Amygdala (tissue), 56 donors: ENCODE measurements around the gene ADAM12.
"Not testable (repeated sequence)": the region's sequence is repeated elsewhere in the genome, so short reads cannot be mapped to it uniquely, and the experiment has no call there.

Experiments
- DNase-seq, 56 donors: peaks; one replicate each; lab custom pipeline; 2025; lab: John Stamatoyannopoulos, UW

Gene ADAM12

GRCh38 chr10:126407831-126408230, 19.6 kb upstream of the ADAM12 start:
- DNase-seq: no peak

DNA sequence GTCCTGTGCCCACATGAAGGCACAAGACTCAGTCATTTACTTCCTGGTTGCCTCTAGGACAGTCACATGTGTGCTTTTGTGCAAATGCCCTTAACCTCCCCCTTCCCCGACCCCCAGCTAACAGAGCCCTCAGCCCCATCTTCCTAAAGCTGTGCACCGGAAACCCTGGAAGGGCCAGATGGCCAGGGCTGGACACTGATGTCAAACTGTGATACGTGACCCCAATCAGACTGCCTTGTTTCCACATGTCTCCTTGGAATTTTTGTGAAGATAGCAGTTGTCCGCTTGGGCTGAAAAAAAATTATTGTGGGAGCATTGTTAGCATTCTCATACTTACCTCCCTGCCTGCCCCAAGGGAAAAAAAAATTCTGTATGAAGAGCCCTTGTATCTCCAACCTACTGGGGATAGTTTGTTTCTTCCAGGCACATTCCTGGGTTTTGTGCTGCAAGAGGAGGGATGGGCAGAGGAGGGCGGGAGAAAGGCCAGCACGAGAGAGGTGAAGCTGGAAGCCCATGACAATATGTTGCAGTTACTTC, 17.0 kb upstream of the ADAM12 start:
- no peak for DNase-seq

- DNase-seq: no peak
Observed at GRCh38 chr10:126402721-126403695, 14.7 kb upstream of the ADAM12 start.

DNA sequence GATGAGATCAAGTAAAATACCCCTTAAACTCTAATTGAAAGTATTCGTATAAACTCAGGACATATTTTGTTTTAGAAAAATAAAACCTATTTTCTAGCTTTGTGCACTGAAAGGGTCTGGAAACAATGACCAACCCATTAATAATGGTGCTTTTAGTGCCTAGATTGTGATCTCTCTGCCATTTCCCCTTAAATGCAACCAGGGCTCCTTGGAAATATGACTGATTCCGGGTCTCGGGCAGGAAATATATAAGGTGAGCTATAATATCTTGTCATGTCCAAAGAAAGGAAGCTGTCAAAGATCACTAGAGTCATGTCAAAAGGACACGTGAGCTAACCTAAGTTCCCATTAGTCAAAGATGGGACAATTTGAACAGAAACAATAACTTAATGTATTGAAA, 12.4 kb upstream of the ADAM12 start:
- no peak for DNase-seq

- DNase-seq: no peak
Observed at GRCh38 chr10:126398924-126399323, 10.6 kb upstream of the ADAM12 start.

- no peak for DNase-seq
Observed at GRCh38 chr10:126398383-126398743, 10.1 kb upstream of the ADAM12 start.

DNA sequence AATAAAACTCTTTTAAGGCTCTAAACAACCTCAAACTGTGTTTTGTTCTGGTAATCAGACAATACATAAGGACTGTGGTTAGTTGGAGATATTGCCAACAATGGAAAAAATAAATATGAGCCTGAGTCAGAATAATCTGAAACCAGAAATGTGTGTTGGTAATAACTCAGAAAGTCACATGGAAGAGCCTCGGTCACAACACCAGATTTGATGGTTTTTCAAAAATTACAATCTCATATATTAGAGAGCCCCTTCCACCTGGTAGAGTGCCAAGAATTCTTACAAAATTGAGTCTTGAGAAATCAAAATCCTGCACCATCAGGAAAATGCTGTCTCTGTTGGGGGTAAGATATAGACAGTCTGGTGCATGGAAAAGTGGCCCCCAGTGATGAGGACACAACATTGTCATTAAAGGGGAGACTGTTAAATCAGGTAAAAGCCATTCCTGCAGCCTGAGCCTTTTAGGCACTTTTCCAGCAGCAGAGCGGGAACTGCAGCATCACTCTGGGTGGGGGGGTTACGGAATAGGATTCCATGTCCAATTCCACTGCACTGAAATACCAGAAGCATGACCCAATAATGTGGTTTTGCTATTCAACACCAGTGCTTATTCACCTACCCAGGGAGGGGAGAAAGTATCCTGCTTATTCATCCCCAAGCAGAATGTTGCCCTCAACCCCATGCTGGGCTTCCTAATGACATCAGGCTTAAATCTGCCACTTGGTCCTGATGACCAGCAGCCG, 9.5 kb upstream of the ADAM12 start:
- DNase-seq: no peak

GRCh38 chr10:126397156-126397555, 8.9 kb upstream of the ADAM12 start:
- DNase-seq: no peak

GRCh38 chr10:126394948-126395347, 6.7 kb upstream of the ADAM12 start:
- no peak for DNase-seq

DNA sequence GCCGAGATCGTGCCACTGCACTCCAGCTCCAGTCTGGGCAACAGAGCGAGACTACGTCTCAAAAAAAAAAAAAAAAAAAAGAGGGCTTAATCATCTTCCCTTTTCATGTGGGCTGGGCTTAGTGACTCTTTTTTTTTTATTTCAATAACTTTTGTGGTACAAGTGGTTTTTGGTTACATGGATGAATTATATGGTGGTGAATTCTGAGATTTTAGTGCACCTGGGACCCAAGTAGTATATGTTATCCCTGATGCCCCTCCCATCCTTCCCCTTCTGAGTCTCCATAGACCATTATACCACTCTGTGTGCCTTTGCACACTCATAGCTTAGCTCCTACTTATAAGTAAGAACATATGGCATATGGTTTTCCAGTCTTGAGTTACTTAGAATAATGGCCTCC, 4.8 kb upstream of the ADAM12 start:
- DNase-seq: no peak

DNA sequence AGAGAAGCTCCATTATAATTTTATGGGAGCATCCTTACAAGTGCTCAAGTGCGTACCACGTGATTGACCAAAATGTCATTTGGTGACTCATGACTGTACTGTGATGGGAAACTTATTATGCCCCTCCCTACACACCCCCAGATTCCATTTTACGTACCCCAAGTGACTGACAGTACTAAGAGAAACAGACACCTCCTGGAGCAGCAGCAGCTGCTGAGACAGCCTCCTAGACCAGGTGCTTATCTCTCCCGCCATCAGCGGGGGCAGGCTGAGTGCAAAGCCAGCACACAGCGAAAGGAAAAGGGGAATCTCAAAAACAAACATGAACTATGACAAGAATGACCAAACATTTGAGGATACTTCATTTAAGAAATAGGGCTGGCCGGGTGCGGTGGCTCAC, 4.2 kb upstream of the ADAM12 start:
- DNase-seq: no peak

GRCh38 chr10:126392068-126392467, 3.8 kb upstream of the ADAM12 start:
- DNase-seq: no peak

GRCh38 chr10:126391192-126391885, 3.1 kb upstream of the ADAM12 start:
- DNase-seq: peak in 7 of 56 donors; percentile 7 to 38 (median 11)

GRCh38 chr10:126390324-126390723, 2.0 kb upstream of the ADAM12 start:
- no peak for DNase-seq

DNA sequence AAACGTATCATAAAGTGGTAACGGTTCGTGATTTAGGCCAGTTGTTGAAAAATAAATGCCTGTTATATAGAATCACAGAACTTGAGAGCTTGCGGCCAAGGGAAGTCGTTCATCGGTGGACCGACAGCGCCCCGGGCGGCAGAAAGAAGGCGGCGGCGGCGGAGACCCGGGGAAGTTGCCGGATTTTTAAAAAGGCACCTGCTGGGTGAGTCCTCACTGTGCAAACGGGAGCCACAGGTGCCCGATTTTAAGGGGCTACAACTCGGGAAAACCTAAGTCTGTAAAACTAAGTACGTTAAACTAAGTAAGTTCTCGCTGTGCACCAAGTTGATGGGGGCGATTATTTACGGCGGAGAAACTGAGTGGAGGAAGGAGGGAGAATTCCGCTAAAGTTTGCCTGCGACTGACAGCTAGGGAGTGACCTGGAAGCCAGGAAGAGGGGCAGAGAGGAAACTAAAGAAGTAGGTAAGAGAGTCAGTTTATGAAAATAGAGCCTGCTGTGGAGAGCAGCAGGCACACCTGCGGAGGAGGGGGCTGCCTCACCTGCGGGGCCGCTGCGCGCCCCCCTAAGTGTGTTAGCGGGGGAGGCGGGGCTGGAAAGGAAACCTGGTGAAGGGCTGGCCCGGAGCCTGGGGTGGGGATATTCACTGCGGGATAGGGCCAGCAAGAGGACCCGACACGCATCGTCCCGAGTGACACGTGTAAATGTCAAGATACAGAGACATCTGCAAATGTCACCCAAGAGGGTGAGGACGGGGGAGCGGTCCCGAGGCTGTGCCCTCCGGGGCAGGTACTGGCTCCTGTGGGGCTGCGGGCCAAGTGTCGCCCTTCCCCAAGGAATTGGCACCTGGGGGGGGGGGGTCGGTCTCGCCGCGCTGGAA, 996 bp downstream of the ADAM12 start:
- DNase-seq: peak in 35 of 56 donors; percentile 8 to 81 (median 46)

GRCh38 chr10:126384269-126384873, 3.9 kb downstream of the ADAM12 start:
- no peak for DNase-seq

DNA sequence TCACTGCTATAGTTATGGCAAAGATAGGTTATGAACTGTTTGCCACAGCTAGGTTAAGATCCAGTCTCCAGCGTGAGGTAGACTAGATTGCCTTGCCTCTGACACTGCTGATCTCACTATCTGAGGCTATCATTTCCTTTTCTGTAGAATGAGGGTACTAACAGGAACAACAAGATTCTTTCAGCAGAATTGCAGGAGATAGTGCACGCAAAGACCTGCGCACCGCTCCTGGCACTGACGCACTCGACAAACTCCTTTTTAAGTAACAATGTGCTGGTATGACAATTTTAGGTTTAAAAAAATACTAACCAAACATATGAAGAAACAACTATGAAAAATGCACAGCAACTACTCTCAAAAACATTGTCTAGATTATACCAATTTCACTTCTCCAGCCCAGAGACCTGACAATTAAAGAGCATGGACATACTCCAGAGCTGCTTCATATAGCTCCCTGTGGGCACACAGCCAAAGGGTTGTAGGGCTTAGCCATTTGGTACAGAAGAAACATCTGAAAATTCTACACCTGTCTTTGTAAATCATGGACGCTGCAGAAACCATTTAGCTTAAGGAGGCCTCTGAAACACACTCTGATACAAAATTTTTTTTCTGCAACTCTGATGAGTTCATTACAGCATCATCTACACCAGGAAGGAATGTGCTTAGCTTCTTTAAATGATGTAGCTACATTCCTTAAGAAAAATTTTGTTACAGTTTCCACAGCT, 7.8 kb downstream of the ADAM12 start:
- no peak for DNase-seq

DNA sequence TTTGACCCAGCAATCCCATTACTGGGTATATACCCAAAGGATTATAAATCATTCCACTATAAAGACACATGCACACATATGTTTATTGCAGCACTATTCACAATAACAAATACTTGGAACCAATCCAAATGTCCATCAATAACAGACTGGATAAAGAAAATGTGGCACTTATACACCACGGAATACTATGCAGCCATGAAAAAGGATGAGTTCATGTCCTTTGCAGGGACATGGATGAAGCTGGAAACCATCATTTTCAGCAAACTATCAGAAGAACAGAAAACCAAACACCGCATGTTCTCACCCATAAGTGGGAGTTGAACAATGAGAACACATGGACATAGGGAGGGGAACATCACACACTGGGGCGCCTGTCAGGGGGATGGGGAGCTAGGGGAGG, 9.1 kb downstream of the ADAM12 start:
- DNase-seq: not testable (repeated sequence)

DNA sequence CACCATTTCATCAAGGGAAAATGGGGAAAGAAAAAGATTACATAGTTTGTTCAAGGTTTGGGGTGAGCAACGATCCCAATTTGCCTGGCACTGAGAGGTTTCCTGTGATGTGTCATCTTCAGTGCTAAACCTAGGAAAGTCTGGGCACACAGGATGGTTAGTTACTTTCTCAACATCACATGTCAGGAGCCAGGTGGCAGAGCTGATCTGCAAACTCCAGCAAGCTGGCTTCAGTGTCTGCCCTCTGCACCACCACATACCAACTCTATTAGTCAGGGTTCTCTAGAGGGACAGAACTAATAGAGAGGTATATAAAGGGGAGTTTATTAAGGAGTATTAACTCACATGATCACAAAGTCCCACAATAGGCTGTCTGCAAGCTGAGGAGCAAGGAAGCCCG, 11.3 kb downstream of the ADAM12 start:
- no peak for DNase-seq
